22Rv1 (cell line): Measurements from ENCODE around the gene FOLR1.
"Not testable (repeated sequence)": the region's sequence is repeated elsewhere in the genome, so short reads cannot be mapped to it uniquely, and the experiment has no call there.

ENCODE experiments used
- H3K27ac ChIP-seq: fragments of 450-650 bp; 2 replicates; pipeline ENCODE4 v1.5.1; 2017
- CTCF ChIP-seq: fragments of 450-650 bp; IDR thresholded peaks from 2 replicates; pipeline ENCODE4 v1.5.1; 2017; ENCODE audit warnings: mild to moderate bottlenecking
- ZFX ChIP-seq: fragments of 450-650 bp; IDR thresholded peaks from 2 replicates; pipeline ENCODE4 v1.6.1; 2017; ENCODE audit warnings: antibody characterized with exemption, borderline replicate concordance

FOLR1 gene

GRCh38 chr11:72157131-72157530, 34.8 kb upstream of the FOLR1 start:
- H3K27ac ChIP-seq: no peak overlapping the region
- no peak for TF ChIP-seq ZFX
- TF ChIP-seq CTCF: no peak

GRCh38 chr11:72160319-72160718, 31.6 kb upstream of the FOLR1 start:
- H3K27ac ChIP-seq: no peak overlapping the region
- TF ChIP-seq ZFX (no peak), CTCF (no peak)

- H3K27ac ChIP-seq: no peak overlapping the region
- TF ChIP-seq ZFX: no peak
- TF ChIP-seq CTCF: no peak
Measured at GRCh38 chr11:72162891-72163492, 28.9 kb upstream of the FOLR1 start.

DNA sequence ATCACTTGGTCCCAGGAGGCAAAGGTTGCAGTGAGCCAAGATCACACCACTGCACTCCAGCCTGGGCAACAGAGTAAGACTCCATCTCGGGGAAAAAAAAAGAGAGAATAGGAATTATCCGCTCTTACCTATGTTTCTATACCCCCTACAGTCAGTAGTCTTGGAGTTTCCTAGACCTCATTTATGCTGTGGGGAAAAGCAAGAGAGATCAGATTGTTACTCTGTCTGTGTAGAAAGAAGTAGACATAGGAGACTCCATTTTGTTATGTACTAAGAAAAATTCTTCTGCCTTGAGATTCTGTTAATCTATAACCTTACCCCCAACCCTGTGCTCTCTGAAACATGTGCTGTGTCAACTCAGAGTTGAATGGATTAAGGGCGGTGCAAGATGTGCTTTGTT, 27.8 kb upstream of the FOLR1 start:
- not testable (repeated sequence) for H3K27ac ChIP-seq

- H3K27ac ChIP-seq: not testable (repeated sequence)
Measured at GRCh38 chr11:72169046-72169555, 22.8 kb upstream of the FOLR1 start.

GRCh38 chr11:72169754-72170153, 22.2 kb upstream of the FOLR1 start:
- not testable (repeated sequence) for H3K27ac ChIP-seq

DNA sequence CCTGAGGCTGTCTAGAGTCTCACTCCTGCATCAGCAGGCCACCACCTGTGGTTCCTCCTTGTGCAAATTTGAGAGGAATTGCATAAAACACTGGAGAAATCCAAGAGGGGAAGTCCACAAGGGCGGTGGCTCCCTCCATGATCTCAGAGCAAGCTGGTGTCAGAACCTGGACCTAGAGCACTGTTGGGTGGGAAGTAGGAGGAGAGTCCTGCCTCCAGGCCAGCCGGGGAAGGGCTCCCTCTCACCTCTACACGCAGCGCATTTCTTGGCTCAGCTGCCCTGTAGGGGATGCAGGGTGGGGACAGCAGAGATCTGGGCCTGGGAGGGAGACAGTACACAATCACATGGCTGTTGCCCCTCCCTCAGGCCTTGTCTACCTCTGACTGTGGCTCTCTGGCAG, 19.9 kb upstream of the FOLR1 start:
- H3K27ac ChIP-seq: not testable (repeated sequence)

DNA sequence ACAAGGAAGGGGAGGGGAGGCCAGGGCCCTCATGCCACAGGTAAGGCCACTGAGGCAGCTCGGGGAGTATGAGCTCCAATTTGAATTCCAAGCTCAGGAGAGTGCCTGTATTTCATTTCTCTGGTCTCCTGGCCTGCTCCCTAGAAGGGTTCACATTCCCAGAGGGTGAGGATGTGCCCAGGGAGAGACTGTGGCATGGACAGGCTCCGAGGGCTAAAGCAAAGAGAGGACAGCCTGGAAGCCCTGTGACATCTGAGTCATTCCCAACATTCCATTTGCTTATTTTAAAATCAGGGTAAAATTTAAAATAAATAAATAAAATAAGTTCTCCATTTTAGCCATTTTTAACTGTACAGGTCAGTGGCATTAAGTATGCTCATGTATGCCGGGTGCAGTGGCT, 18.6 kb upstream of the FOLR1 start:
- TF ChIP-seq CTCF (no peak), ZFX (no peak)
- H3K27ac ChIP-seq: no peak overlapping the region

GRCh38 chr11:72174302-72175070, 17.5 kb upstream of the FOLR1 start:
- TF ChIP-seq ZFX: no peak
- no peak for TF ChIP-seq CTCF
- no peak overlapping the region for H3K27ac ChIP-seq
